Astrocyte (in vitro differentiated cells and primary cell): ENCODE data around the gene DNAAF8. TPM values are rescaled to one million over a fixed set of nuclear protein-coding genes. Genes with fewer than 3 reads are reported as not detected.

ENCODE experiments used
- DNase-seq: peaks from one replicate; pipeline ENCODE4 v3.0.0-alpha.2; 2010; ENCODE audit warnings: low read depth
- FAIRE-seq: peaks from 2 replicates; lab custom pipeline; 2011; peaks lifted over from hg19 to GRCh38; lab: Jason Lieb, UNC
- H2AFZ ChIP-seq: 2 replicates; pipeline ENCODE4 v1.6.0; 2012; ENCODE audit warnings: low read depth, low read length, inconsistent platforms
- H3K27ac ChIP-seq: 2 replicates; pipeline ENCODE4 v1.5.1; 2011; ENCODE audit warnings: low read depth, low read length, inconsistent platforms
- H3K27me3 ChIP-seq: 2 replicates; pipeline ENCODE4 v1.6.0; 2011; ENCODE audit warnings: low read length, inconsistent platforms; ENCODE audit not compliant: insufficient read depth
- H3K36me3 ChIP-seq: 2 replicates; pipeline ENCODE4 v1.5.1; 2011; ENCODE audit warnings: low read length, inconsistent platforms; ENCODE audit not compliant: insufficient read depth
- H3K4me1 ChIP-seq: 2 replicates; pipeline ENCODE4 v1.5.1; 2011; ENCODE audit warnings: low read length, inconsistent platforms; ENCODE audit not compliant: insufficient read depth
- H3K4me2 ChIP-seq: 2 replicates; pipeline ENCODE4 v1.6.0; 2012; ENCODE audit warnings: low read length, inconsistent platforms
- H3K4me3 ChIP-seq: 2 replicates; pipeline ENCODE4 v1.5.1; 2011; ENCODE audit warnings: low read depth, mild to moderate bottlenecking, low read length, inconsistent platforms; ENCODE audit not compliant: insufficient read depth
- H3K79me2 ChIP-seq: 2 replicates; pipeline ENCODE4 v1.6.0; 2012; ENCODE audit warnings: mild to moderate bottlenecking, low read length, inconsistent platforms; ENCODE audit not compliant: insufficient read depth
- H3K9ac ChIP-seq: 2 replicates; pipeline ENCODE4 v1.6.0; 2012; ENCODE audit warnings: mild to moderate bottlenecking, low read length, inconsistent platforms
- H3K9me3 ChIP-seq: 2 replicates; pipeline ENCODE4 v1.5.1; 2012; ENCODE audit warnings: low read depth, mild to moderate bottlenecking, low read length, inconsistent platforms; ENCODE audit not compliant: insufficient read depth
- H4K20me1 ChIP-seq: 2 replicates; pipeline ENCODE4 v1.6.0; 2012; ENCODE audit warnings: low read length, inconsistent platforms; ENCODE audit not compliant: insufficient read depth
- H3K27ac Mint-ChIP-seq: one replicate; pipeline ENCODE4 v1.8.0; 2021; ENCODE audit warnings: mild to moderate bottlenecking, mixed read lengths; ENCODE audit not compliant: unreplicated experiment
- H3K27me3 Mint-ChIP-seq: one replicate; pipeline ENCODE4 v1.8.0; 2021; ENCODE audit warnings: low read depth, mixed read lengths; ENCODE audit not compliant: unreplicated experiment
- H3K36me3 Mint-ChIP-seq: one replicate; pipeline ENCODE4 v1.8.0; 2021; ENCODE audit warnings: low read depth, mixed read lengths; ENCODE audit not compliant: unreplicated experiment
- H3K4me1 Mint-ChIP-seq: one replicate; pipeline ENCODE4 v1.8.0; 2021; ENCODE audit warnings: low read depth, mixed read lengths; ENCODE audit not compliant: unreplicated experiment
- H3K4me3 Mint-ChIP-seq: one replicate; pipeline ENCODE4 v1.8.0; 2021; ENCODE audit warnings: mild to moderate bottlenecking, moderate library complexity, mixed read lengths; ENCODE audit not compliant: unreplicated experiment
- H3K9me3 Mint-ChIP-seq: one replicate; pipeline ENCODE4 v1.8.0; 2021; ENCODE audit warnings: mild to moderate bottlenecking, mixed read lengths; ENCODE audit not compliant: unreplicated experiment
- CTCF ChIP-seq: IDR thresholded peaks from 2 replicates; pipeline ENCODE4 v1.5.1; 2011; ENCODE audit warnings: low read depth, mild to moderate bottlenecking, inconsistent platforms, low read length, moderate library complexity; ENCODE audit not compliant: insufficient read depth
- EZH2 ChIP-seq: IDR thresholded peaks from 2 replicates; pipeline ENCODE4 v1.6.1; 2012; ENCODE audit warnings: mild to moderate bottlenecking, low read length, inconsistent platforms; ENCODE audit not compliant: insufficient read depth
- total RNA-seq: library from RNA; stranded (reverse); gene quantifications from 2 replicates; pipeline ENCODE4 v1.2.1, GENCODE V29; 2021

DNAAF8 gene
- total RNA-seq, 1 donor from 2014 or later = 2.7 TPM

DNA sequence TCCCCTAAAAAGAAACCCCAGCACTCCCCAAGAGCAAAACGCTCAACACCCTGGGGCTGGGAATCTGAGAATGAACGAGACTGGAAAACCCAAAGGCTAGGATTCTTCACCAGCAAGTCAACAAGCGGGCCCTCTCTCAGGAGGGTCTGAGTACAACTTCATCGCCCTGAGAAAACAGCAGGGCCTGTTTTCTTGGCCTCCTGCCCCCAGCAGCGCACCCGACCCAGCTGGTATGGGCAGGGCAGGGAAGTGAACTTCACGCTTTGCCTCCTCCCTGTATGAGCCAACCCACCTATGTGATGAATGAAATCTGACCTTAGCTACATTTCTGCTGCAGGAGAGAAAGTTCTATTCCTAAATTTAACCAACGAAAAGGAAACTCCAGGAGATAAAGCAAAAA, 29.8 kb upstream of the DNAAF8 start:
- Histone ChIP-seq H2AFZ (no peak overlapping the region), H3K4me2 (no peak overlapping the region), H3K9me3 (no peaks in the 10 kb centered on the region), H3K9ac (no peak overlapping the region), H3K4me3 (no peak overlapping the region), H3K27me3 (no peaks in the 10 kb centered on the region), H4K20me1 (peaks cover 17% of the 10 kb centered on the region), H3K36me3 (peaks cover 11% of the 10 kb centered on the region), H3K27ac (no peak overlapping the region), H3K4me1 (no peaks in the 10 kb centered on the region), H3K79me2 (no peaks in the 10 kb centered on the region)
- no peaks in the 10 kb centered on the region for H3K9me3 Mint-ChIP-seq
- H3K27ac Mint-ChIP-seq = no peak overlapping the region
- peaks cover 22% of the 10 kb centered on the region for H3K36me3 Mint-ChIP-seq
- H3K4me1 Mint-ChIP-seq = peaks cover 6% of the 10 kb centered on the region
- no peak for FAIRE-seq
- TF ChIP-seq EZH2 = no peak
- no peak for TF ChIP-seq CTCF
- no peak for DNase-seq
- no peaks in the 10 kb centered on the region for H3K27me3 Mint-ChIP-seq
- no peak overlapping the region for H3K4me3 Mint-ChIP-seq

GRCh38 chr16:4704913-4705312, 29.4 kb upstream of the DNAAF8 start:
- H3K4me2 ChIP-seq = no peak overlapping the region
- H3K27ac Mint-ChIP-seq = peak overlapping the region; percentile 12
- H3K4me1 ChIP-seq = no peaks in the 10 kb centered on the region
- H3K9ac ChIP-seq = no peak overlapping the region
- peaks cover 7% of the 10 kb centered on the region for H3K36me3 ChIP-seq
- TF ChIP-seq CTCF (no peak), EZH2 (no peak)
- H3K4me3 ChIP-seq = no peak overlapping the region
- no peaks in the 10 kb centered on the region for H3K27me3 ChIP-seq
- no peaks in the 10 kb centered on the region for H3K79me2 ChIP-seq
- no peaks in the 10 kb centered on the region for H3K9me3 ChIP-seq
- no peaks in the 10 kb centered on the region for H3K9me3 Mint-ChIP-seq
- no peak overlapping the region for H3K4me3 Mint-ChIP-seq
- peaks cover 22% of the 10 kb centered on the region for H3K36me3 Mint-ChIP-seq
- DNase-seq (no peak), FAIRE-seq (no peak)
- peaks cover 21% of the 10 kb centered on the region for H4K20me1 ChIP-seq
- no peaks in the 10 kb centered on the region for H3K27me3 Mint-ChIP-seq
- H2AFZ ChIP-seq = no peak overlapping the region
- H3K4me1 Mint-ChIP-seq = peaks cover 6% of the 10 kb centered on the region
- no peak overlapping the region for H3K27ac ChIP-seq

DNA sequence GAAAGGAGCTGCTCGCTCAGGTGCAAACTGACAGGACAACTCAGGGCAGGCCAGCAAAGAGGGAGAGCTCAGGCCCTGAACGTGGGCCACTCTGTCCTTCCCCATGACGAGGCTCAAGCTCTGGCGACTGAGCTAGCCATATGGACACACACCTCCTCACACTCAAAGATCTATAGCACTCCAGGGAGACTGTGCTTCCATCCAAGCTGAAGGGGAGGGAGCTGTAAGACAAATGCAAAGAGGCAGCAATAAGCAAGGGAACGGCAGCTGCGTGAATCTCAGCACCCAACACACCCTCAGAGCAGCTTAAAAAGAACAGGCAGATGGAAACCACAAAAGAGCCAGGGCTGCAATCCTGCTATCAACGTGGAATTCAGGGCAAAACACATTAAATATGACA, 27.5 kb upstream of the DNAAF8 start:
- DNase-seq = no peak
- Histone ChIP-seq H3K36me3 (peaks cover 3% of the 10 kb centered on the region), H3K9me3 (no peaks in the 10 kb centered on the region), H4K20me1 (peaks cover 21% of the 10 kb centered on the region), H3K4me1 (no peaks in the 10 kb centered on the region), H3K9ac (no peak overlapping the region), H3K4me2 (no peak overlapping the region), H3K79me2 (no peaks in the 10 kb centered on the region), H3K27ac (no peak overlapping the region), H3K4me3 (no peak overlapping the region), H2AFZ (no peak overlapping the region), H3K27me3 (no peaks in the 10 kb centered on the region)
- Mint-ChIP-seq H3K27ac (no peak overlapping the region), H3K4me1 (peaks cover 6% of the 10 kb centered on the region), H3K27me3 (no peaks in the 10 kb centered on the region), H3K9me3 (no peaks in the 10 kb centered on the region), H3K4me3 (peak overlapping the region; percentile 16), H3K36me3 (peaks cover 24% of the 10 kb centered on the region)
- no peak for FAIRE-seq
- TF ChIP-seq CTCF (no peak), EZH2 (no peak)
